H54 (cell line): Measurements from ENCODE around the gene ANKS1A.

ENCODE experiments used
- DNase-seq: peaks from one replicate; pipeline ENCODE4 v3.0.0; 2011; ENCODE audit warnings: low spot score, mixed read lengths; ENCODE audit not compliant: insufficient read length
- FAIRE-seq: peaks from 3 replicates; lab custom pipeline; 2011; peaks lifted over from hg19 to GRCh38; lab: Jason Lieb, UNC
- POLR2A ChIP-seq: IDR thresholded peaks from 2 replicates; pipeline ENCODE4 v1.6.1; 2011; ENCODE audit warnings: low read depth, mild to moderate bottlenecking, low read length

The ANKS1A gene

DNA sequence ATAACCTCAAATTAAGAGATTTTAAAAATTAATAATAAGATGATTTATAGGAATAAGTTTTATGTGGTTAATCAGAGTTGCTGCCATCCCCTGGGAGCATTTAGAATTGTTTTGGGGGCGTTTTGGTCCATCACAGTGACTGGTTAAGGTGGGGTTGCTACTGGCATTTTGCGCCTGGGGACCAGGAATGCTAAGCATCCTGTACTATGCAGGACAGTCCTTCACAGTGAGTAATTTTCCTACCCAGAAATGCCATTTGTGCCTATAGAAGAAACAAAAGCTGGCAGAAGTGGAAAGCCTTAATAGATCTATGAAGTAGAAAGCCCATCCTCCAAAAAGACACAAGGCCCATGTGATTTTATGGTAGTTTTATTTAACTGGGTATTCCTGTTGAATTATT, 118.0 kb downstream of the ANKS1A start:
- FAIRE-seq = no peak
- TF ChIP-seq POLR2A = no peak
- no peak for DNase-seq

DNA sequence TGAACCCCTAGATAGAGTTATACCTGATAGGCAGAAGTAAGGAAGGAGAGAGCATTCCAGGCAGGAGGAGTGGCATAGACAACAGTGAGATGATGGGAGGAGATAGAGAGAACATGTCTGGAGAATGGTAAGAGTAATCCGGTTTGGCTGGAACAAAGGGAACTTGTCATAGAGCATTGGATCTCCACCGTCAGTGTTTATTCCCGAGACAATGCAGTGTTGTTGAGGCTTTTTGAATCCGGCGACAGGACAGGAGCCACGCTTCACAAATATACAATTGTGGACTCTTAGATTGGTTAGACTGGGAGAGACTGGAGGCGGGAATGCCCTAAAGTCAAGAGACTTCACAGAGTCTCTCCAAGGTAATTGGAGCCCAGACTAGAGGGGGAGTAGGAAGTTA, 119.8 kb downstream of the ANKS1A start:
- TF ChIP-seq POLR2A = no peak
- FAIRE-seq = no peak

DNA sequence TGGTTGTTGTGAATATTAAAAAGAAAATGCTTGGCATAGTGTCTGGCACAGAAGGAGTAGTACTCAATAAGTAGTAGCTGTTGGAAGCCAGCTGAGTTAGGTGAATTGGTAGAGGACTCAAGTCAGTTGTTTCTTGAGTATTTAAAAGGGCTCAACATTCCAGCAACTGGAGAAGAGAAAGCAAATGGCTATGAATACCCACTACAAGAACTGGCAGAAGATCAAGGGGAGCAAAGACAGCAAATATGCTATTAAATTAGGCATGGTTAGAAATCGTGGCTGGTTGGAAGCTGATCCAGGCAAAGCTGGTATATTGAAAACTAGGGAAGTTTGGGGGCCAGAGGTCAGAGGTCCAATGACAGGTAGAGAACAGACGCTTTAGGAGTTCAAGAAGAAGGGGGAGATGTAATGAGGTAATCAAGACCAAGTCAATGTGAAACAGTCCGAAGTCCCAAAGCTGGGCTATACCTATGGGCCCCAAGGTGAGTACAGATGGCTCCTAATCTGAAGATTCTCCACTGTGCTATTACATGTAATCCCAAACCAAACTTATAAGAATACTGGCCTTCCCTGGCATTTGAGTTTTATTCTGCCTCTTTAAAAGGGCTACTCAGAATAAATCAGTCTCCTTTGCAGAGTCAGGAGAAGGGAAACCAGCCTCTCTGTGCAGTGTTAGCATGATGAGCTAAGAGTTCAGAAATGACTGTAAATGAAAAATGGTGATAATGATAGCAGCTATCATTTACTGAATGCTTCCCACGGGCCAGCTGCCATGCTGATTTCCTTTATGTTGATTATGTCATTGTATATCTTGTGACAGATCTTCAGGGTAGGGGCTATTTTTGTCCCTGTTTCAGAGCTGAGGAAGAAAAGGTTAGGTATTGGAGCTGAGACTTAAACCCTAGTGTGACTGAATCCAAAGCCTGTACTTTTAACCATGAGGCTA, 122.3 kb downstream of the ANKS1A start:
- DNase-seq (no peak), FAIRE-seq (no peak)
- no peak for TF ChIP-seq POLR2A

More for the DNA sequence above, 119.8 kb downstream of the ANKS1A start:
- no peak for DNase-seq

DNA sequence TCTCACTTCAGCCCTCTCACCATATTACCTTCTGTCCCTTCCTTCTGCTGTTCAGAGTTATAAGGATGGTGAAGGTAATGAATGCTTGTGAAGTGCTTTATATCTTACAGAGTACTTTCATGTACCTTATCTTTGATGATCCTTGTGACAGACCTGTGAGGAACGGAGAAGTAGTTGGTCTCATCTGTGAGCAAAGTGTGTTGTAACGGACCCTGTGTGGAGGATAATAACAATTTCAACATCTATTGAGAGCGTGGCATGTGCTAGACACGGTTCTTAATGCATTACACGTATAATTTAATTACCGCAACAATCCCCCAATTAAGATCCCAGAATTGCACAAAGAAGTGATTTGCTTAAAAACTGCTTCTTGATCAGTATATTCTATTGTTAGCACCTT, 124.6 kb downstream of the ANKS1A start:
- DNase-seq (no peak), FAIRE-seq (no peak)
- TF ChIP-seq POLR2A = no peak

DNA sequence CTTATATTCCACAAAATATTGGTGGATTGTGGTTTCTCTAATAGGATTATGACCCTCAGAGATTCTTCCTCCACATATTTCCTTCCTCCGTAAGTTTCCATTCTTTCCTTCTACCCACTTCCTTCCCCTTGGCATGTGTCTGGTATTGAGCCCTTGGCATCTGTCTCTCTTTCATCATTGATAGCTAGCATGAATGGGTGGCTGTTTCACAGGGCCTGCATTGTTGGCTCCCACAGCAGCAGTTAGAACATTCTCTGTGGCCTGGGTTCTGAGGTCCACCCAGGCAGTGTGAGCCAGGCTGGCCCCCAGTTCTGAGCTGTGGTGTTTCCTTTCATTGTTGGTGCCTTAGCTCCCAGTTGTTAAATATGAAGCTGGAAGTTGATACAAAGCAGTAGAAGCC, 125.3 kb downstream of the ANKS1A start:
- FAIRE-seq = no peak
- DNase-seq = no peak
- TF ChIP-seq POLR2A = no peak

DNA sequence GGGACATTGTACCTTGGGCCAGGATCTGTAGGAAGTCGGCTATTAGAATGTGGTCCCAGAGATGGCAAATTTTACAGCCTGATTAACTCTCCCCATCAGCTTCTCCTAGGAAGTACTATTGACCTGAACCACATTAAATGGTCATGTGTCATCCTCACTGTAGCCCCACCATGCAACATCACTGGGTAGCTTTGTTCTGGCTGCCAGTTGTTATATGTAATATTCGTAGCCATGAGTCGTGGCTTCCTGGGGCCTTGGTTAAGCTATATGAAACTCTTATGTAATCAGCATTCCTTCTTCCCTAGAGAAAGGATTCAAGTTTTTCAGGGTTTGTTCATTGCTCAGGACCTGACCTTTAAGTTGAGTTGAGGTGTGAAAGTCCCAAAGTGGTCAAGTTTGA, 125.7 kb downstream of the ANKS1A start:
- DNase-seq (peak; percentile 61), FAIRE-seq (peak; percentile 90)
- TF ChIP-seq POLR2A = no peak

DNA sequence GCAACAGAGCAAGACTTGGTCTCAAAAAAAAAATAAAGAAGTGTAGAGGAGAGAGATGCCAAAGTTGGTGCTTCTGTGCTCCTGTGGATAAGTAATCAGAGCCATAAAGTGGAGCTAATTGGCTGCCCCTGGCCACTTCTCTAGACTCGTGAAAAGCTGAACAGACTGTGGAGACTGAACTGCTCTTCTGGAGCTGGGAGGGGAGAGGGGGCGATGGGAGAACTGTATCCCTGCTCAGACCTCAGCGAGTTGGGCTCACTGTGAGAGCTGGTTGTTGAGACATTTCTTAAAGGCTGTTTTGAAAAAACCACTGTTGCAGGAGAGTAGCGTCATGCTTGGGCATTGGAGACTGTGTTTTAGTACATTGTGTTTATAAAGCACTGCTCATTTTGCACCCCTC, 126.4 kb downstream of the ANKS1A start:
- no peak for DNase-seq
- no peak for TF ChIP-seq POLR2A
- no peak for FAIRE-seq

DNA sequence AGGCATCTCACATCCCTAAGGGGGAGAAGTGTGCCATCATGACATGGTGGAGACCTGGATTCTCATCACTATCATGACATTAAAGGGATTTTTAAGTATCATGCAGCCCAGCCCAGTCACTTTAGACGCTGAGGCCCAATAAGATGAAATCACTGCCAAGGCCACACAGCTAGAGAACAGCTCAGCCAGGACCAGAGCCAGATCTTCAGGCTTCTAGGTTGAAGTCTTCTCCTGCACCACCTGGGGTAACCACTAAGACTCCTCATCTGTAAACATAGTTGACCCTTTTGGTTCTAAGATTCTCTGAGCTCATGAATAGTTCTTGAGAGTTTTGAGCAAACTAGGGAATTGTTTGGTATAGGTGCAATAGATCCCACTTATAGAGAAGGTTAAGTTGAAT, 126.9 kb downstream of the ANKS1A start:
- no peak for TF ChIP-seq POLR2A
- DNase-seq (no peak), FAIRE-seq (no peak)

DNA sequence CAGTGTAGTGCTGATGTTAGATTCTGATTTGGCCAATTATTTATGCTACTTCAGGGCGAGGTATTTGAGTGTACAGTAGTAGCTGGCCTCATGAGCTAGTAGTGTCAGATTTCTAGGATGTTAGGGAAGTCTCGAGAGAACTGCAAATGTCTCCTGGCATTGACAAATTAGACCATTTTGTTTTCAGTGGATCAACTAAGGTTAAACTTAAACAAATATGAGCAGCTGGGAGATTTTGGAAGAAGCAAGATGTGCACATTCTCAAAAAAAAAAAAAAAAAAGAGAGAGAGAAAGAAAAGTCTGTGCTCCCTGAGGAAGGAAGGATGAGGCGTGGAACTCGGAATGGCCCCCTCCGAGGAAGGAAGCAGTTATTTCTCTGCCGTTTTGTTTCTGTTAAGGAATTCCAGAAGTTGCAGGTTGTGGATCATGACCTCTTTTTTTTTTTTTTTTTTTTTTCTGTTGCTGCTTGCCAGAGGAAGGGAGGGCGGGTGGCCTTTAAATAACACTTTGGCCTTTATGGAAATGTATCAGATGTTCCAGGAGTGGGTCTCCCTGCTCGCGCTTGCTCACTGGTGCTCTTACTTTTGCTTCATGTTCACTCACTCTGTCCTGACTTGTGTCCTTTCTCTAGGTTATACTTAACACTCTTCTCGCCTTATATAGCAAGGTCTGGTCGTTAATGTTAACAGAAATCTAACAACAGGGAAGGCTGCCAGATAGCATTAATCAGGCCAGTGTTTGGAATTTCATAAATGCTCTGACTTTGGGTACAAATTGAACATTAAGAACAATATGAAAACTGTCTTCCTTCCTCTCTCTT, 127.7 kb downstream of the ANKS1A start:
- no peak for TF ChIP-seq POLR2A
- FAIRE-seq = no peak
- no peak for DNase-seq

DNA sequence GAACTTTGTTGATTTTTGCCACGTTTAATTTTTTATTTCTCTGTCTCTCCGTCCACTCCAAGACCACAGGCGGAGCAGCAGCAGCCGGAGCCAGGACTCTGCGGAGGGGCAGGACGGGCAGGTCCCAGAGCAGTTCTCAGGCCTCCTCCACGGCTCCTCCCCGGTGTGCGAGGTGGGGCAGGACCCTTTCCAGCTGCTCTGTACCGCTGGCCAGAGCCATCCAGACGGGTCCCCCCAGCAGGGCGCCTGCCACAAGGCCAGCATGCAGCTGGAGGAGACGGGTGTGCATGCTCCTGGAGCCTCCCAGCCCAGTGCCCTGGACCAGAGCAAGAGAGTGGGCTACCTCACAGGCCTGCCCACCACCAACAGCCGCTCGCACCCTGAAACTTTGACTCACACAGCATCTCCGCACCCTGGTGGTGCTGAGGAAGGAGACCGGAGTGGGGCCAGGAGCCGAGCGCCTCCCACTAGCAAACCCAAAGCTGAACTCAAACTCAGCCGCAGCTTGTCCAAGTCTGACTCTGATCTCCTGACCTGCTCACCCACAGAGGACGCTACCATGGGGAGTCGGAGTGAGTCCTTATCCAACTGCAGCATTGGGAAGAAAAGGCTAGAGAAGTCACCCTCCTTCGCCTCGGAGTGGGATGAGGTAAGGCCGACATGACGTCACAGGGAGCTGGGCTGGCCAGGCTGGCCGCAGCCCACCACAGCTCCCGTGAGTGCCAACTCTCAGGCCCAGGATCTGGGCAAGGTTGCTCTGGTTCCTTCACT, 128.5 kb downstream of the ANKS1A start:
- no peak for DNase-seq
- no peak for FAIRE-seq

DNA sequence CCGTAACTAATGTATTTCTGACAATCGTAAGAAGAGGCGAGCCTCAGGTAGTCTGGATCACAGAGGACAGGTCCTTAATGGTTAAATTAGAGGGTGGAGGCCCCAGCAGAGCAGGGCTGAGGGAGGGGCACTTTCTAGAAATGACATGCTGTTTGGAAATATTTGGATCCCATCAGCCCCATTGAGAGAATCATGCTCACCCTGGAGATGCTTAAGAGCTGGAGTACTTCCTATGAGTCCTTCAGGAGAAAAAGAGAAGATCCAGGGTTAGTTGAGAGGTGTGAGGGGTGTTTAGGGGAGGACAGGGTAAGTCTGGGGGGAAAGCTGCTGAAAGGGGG, 129.1 kb downstream of the ANKS1A start:
- TF ChIP-seq POLR2A = no peak
- DNase-seq (no peak), FAIRE-seq (no peak)

More for the DNA sequence above, 128.5 kb downstream of the ANKS1A start:
- TF ChIP-seq POLR2A = no peak

DNA sequence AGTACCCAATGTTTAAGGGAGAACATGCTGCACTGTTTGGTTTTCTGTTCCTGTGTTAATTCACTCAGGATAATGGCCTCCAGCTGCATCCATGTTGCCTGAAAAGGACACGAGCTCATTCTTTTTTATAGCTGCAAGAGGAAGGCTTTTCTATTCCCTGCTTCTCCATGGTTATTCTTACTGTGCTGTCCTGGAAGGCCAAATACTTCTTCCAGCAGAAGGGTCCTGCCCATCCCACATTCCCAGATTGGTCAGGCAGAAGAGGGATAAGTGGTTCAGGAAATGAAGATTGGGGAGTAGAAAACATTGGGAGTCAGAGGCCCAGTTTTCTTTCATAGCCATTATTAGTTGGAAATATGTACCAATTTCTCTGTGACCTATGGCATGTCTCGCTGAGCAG, 129.7 kb downstream of the ANKS1A start:
- TF ChIP-seq POLR2A = no peak
- FAIRE-seq (no peak), DNase-seq (no peak)

DNA sequence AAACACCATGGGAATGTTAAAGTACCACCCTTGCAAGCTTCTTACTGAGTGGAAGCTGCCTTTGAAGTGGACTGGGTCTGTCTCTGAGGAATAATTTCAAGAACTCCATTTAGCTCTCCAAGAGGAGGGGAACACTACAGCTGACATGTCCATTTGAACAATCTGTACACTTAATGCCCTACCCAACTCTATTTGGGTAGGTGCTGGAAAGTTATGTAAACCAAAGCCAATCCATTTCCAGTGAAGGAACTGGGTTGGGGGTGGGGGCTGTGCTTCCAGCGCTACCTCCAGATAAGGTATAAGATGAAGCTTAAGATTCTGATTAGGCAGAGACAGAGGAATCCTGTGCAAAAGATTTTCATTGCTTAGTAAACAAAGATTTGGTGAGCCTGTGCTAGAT, 130.1 kb downstream of the ANKS1A start:
- no peak for TF ChIP-seq POLR2A
- no peak for DNase-seq
- FAIRE-seq = no peak

DNA sequence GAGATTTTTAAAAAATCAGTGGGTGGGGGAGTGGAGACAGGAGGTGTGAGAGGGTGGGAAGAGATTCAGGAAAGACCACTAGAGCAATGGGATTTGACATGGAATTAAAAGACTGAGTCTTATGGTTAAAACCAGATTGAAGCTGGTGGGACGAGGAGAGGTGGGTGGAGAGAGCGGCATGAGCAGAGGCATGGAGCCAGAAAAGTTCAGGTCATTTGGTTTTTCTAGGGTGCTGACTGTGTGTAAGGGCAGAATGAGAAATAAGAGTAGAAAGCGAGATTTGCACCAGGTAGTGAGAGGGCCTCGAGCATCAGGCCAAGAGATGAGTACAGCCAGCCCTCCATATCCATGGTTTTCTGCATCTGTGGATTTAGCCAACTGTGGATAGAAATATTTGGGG, 130.8 kb downstream of the ANKS1A start:
- FAIRE-seq (no peak), DNase-seq (no peak)
- TF ChIP-seq POLR2A = no peak

DNA sequence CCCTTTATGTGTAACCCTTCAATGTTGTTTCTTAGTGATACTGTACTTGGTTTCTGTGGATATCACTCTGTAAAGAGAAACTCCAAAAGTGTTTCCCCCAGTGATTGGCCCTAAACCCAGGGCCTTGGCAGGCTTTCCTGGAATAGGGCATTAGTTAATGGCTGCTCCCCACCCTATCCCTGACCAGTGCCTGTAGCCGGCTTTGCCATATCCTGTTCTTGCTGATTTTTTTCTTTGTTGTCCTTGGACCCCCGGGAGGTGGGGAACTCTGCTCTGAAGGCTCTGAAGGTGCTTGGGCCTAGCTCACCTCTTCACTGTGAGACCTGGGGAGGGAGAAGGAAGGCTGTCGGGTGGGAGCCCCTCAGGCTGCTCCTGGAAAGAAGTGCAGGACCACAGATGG, 131.9 kb downstream of the ANKS1A start:
- no peak for TF ChIP-seq POLR2A
- no peak for FAIRE-seq

More for the DNA sequence above, 131.9 kb downstream of the ANKS1A start:
- DNase-seq = no peak
